ENCODE data around the gene PPFIA3.

Gene PPFIA3

DNA sequence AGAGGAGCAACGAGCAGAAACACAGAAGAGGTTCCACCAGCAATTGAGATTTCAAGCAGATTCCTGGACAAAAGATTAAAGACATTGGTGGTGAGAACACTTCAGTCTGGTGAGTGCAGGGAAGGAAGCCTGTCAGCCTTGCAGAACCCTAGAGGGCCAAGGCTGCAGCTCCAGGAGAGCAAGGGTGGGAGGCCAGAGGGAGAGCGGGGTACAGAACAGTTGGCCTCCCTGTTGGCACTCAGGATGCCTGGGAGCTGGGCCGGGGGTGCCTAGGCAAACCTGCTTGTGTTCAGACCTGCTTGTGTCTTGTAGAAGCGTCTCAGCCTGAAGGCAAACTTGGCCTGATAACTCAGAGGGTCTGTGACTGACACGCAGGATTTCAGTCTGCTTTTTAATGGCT is 10.3 kb upstream of the PPFIA3 start:
- H3K27ac ChIP-seq, result peak overlapping the region; percentile 50
- CTCF ChIA-PET, result interaction anchor here (0.8 kb wide), 1 partner anchor 11 kb away, joined by 4 read pairs; no protein-coding TSS in a partner anchor
- no peak for DNase-seq (ENCODE audit: low spot score)
- POLR2A ChIA-PET (ENCODE audit: low non-redundant PET), result no interaction called here
- TF ChIP-seq, protein P1, sequence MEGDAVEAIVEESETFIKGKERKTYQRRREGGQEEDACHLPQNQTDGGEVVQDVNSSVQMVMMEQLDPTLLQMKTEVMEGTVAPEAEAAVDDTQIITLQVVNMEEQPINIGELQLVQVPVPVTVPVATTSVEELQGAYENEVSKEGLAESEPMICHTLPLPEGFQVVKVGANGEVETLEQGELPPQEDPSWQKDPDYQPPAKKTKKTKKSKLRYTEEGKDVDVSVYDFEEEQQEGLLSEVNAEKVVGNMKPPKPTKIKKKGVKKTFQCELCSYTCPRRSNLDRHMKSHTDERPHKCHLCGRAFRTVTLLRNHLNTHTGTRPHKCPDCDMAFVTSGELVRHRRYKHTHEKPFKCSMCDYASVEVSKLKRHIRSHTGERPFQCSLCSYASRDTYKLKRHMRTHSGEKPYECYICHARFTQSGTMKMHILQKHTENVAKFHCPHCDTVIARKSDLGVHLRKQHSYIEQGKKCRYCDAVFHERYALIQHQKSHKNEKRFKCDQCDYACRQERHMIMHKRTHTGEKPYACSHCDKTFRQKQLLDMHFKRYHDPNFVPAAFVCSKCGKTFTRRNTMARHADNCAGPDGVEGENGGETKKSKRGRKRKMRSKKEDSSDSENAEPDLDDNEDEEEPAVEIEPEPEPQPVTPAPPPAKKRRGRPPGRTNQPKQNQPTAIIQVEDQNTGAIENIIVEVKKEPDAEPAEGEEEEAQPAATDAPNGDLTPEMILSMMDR (conservative IDR thresholded peaks at IDR 0.05; ENCODE audit: low read depth), result no peak

DNA sequence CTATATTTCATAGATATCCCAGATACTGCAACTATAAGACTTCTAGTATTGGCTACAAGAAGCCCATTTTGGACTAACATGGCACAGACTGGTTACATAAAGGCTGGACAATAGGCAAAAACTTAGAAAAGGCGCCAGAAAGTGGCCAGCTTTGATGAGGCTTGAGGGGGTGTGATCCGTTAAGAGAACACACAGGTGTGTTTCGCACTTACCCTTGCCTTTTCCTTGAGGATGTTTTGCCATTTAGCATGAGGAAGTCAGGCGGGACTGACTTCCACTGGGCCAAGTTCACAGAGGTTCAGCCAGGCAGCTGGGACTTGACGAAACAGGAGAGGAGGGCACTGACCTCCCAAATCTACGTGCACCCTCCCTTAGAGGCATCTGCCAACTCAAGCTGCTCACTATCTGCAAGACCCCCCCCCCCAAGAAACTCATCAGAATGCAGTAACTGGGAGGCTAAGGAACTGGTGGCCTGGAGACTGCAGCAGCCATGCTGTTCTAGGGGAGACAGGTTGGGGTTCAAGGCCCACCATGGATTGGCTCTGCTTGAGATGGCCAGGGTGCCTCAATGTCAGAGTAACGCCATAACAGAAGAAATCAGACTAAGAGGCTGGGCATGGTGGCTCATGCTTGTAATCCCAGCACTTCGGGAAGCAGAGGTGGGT is 9.6 kb upstream of the PPFIA3 start:
- peak overlapping the region; percentile 45 for H3K27ac ChIP-seq
- TF ChIP-seq, protein P1 (conservative IDR thresholded peaks at IDR 0.05; ENCODE audit: low read depth), result no peak
- DNase-seq (ENCODE audit: low spot score), result no peak
- ChIA-PET POLR2A (ENCODE audit: low non-redundant PET) (interaction anchor here (0.6 kb wide), 1 partner anchor 202 kb away, joined by 3 read pairs; no protein-coding TSS in a partner anchor), CTCF (interaction anchor here (0.6 to 0.8 kb wide), 2 partner anchors 12 to 99 kb away, joined by 3 to 4 read pairs; no protein-coding TSS in a partner anchor)

DNA sequence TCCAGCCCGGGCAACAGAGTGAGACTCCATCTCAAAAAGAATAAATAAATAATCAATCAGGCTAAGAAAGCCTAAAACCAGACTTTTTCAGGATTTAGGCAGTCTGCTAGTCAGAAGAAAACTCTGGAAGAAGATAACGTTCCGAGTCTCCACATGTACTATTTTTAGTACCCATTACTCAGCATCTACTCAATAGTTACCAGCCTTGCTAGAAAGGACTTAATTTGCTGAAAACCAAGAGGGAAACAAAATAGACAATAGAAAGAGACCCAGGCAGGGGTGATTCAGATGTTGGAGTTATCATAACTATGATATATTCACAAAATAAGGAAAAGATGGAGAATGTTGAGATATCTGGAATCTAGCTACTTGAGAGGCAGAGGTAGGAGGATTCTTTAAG is 8.8 kb upstream of the PPFIA3 start:
- TF ChIP-seq, protein P1 (conservative IDR thresholded peaks at IDR 0.05; ENCODE audit: low read depth), result no peak
- ChIA-PET CTCF (no interaction called here), POLR2A (ENCODE audit: low non-redundant PET) (no interaction called here)
- no peak for DNase-seq (ENCODE audit: low spot score)
- peak overlapping the region; percentile 45 for H3K27ac ChIP-seq

DNA sequence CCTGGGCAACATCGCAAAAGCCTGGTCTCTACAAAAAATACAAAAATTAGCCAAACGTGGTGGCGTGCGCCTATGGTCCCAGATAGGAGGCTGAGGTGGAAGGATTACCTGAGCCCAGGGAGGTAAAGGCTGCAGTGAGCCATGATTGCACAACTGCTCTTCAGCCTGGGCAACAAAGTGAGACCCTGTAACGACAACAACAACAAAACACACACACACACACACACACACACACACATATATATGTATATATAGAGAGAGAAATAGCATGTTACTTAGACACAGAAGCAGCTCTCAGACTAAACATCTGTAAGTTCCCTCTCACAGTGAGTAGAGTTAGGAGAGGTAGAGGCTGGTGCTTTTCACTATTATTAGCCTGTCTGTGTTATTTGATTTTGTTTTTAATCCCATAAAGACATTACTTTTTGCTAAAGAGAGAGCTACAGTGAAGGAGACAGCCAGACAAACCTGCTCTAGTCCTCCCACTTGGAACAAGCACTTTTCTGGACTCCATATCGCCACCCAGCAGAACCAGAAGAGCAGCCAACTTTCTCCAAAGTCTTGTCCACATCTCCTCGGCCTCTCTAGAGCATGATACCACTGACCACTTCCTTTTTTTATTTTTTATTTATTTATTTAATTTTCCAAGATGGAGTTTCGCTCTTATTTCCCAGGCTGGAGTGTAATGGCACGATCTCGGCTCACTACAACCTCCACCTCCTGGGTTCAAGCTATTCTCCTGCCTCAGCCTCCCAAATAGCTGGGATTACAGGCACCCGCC is 7.9 kb upstream of the PPFIA3 start:
- POLR2A ChIA-PET (ENCODE audit: low non-redundant PET), result no interaction called here
- H3K27ac ChIP-seq, result no peak overlapping the region
- CTCF ChIA-PET, result interaction anchor here (0.7 to 1.0 kb wide), 2 partner anchors 14 to 470 kb away, joined by 4 read pairs; no protein-coding TSS in a partner anchor
- TF ChIP-seq, protein P1 (conservative IDR thresholded peaks at IDR 0.05; ENCODE audit: low read depth), result no peak
- no peak for DNase-seq (ENCODE audit: low spot score)

DNA sequence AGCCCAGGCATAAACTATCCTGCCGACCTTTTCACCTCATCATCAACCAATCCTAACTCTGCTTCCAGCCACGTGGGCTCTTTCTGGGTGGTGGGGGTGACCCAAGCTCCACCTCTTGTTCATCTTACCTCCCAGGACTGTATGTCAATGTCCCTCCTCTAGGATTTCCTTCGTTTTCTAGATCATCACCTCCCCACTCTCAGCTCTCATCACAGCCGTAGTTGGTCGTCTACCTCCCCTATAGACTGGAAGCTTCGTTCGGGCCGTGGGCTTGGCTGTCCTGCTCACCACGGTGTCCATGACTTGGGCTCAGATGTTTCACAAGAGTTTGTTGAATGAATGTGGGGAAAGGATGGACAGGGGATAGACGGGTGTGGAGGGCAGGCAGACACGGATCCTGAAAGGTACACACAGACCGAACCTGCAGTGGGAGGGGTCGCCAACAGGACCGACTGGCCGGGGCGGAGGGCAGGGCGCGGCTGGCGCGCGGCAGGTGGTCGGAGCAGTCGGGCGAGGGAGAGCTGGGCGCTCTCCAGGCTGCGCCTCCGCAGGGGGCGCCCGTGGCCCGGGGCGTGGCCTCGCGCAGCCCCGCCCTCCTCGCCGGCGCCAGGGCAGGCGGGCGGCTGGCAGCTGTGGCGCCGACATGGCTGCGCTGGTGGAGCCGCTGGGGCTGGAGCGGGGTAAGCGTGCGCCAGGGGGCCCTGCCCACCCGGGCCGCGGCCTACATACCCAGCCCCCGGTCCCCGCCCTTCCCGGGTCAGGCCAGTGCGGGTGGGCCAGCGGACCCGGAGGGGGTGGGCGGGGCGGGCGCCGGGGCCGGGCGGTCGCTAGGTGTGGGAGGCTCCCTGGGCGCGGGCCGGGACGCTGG is 5.3 kb upstream of the PPFIA3 start, which contains the start of gene LIN7B:
Gene LIN7B (plus strand): TSS at position 609 of the 868 bp plus-strand sequence. CDS start 35 bp downstream, at position 644.
- ChIA-PET POLR2A (ENCODE audit: low non-redundant PET) (no interaction called here), CTCF (interaction anchor here (0.5 to 2.3 kb wide), 9 partner anchors 11 to 93 kb away, joined by 3 to 12 read pairs (median 3); no protein-coding TSS in a partner anchor)
- H3K27ac ChIP-seq, result peak within 1 kb of the TSS; percentile 59
- TF ChIP-seq, protein P1 (conservative IDR thresholded peaks at IDR 0.05; ENCODE audit: low read depth), result peak; percentile 81
- peak; percentile 76 for DNase-seq (ENCODE audit: low spot score)
